WTC11 (cell line): ENCODE data around the gene BNC2. TPM values are rescaled to one million over a fixed set of nuclear protein-coding genes. Genes with fewer than 3 reads are reported as not detected.

Experiments
- ATAC-seq: fragments of 200-7000 bp; cut with Tn5 transposase; 2 replicates; pipeline ENCODE4 v1.10.0; 2021; ENCODE audit warnings: mild to moderate bottlenecking, moderate library complexity
- CTCF ChIA-PET: fragments of 300-600 bp; sonication (Branson Sonifier 250); formaldehyde crosslinking; loops from one replicate; lab custom pipeline; 2021; ENCODE audit warnings: antibody characterized with exemption; lab: Charles Lee
- POLR2A ChIA-PET: fragments of 350-600 bp; sonication (Branson Sonifier 250); formaldehyde crosslinking; loops from one replicate; lab custom pipeline; 2021; ENCODE audit warnings: antibody characterized with exemption; lab: Charles Lee
- DNase-seq: peaks from one replicate; pipeline ENCODE4 v3.0.0; 2021; ENCODE audit warnings: low spot score
- H3K27ac Mint-ChIP-seq: 2 replicates; pipeline ENCODE4 v1.8.0; 2021; ENCODE audit warnings: mixed read lengths
- H3K27me3 Mint-ChIP-seq: 2 replicates; pipeline ENCODE4 v1.8.0; 2021; ENCODE audit warnings: low read depth, mild to moderate bottlenecking, moderate library complexity, mixed read lengths
- H3K36me3 Mint-ChIP-seq: 2 replicates; pipeline ENCODE4 v1.8.0; 2021; ENCODE audit warnings: mixed read lengths
- H3K4me1 Mint-ChIP-seq: 2 replicates; pipeline ENCODE4 v1.8.0; 2022; ENCODE audit warnings: mixed read lengths
- H3K4me3 Mint-ChIP-seq: 2 replicates; pipeline ENCODE4 v1.8.0; 2021; ENCODE audit warnings: mild to moderate bottlenecking, moderate library complexity, mixed read lengths
- H3K9me3 Mint-ChIP-seq: 2 replicates; pipeline ENCODE4 v1.8.0; 2021; ENCODE audit warnings: mixed read lengths
- ETV6 ChIP-seq: sonication (generic); formaldehyde crosslinking; IDR thresholded peaks from 2 replicates; pipeline ENCODE4 v1.8.1; 2022; ENCODE audit warnings: mild to moderate bottlenecking, missing genetic modification reagents
- FOXJ3 ChIP-seq: sonication (generic); formaldehyde crosslinking; IDR thresholded peaks from 2 replicates; pipeline ENCODE4 v1.9.0; 2021; ENCODE audit warnings: missing genetic modification reagents, mild to moderate bottlenecking, borderline replicate concordance
- FOXK1 ChIP-seq: sonication (generic); formaldehyde crosslinking; IDR thresholded peaks from 2 replicates; pipeline ENCODE4 v1.8.0; 2022; ENCODE audit warnings: mild to moderate bottlenecking, moderate library complexity, missing genetic modification reagents
- FOXP4 ChIP-seq: sonication (generic); formaldehyde crosslinking; IDR thresholded peaks from 2 replicates; pipeline ENCODE4 v1.8.0; 2022; ENCODE audit warnings: mild to moderate bottlenecking, missing genetic modification reagents
- GTF2I ChIP-seq: fragments of 250-450 bp; sonication (Bioruptor Pico); conservative IDR thresholded peaks from 2 replicates; pipeline ENCODE4 v1.4.0; 2021; ENCODE audit warnings: mild to moderate bottlenecking
- JAZF1 ChIP-seq: fragments of 250-450 bp; sonication (Bioruptor Pico); IDR thresholded peaks from 2 replicates; pipeline ENCODE4 v1.9.0; 2021; ENCODE audit warnings: moderate library complexity, mild to moderate bottlenecking, inconsistent platforms
- MAX ChIP-seq: sonication (generic); formaldehyde crosslinking; IDR thresholded peaks from 2 replicates; pipeline ENCODE4 v1.8.0; 2022; ENCODE audit warnings: mild to moderate bottlenecking, missing genetic modification reagents
- MLX ChIP-seq: sonication (generic); formaldehyde crosslinking; IDR thresholded peaks from 2 replicates; pipeline ENCODE4 v1.8.1; 2023; ENCODE audit warnings: mild to moderate bottlenecking, missing genetic modification reagents, moderate library complexity
- MYBL2 ChIP-seq: sonication (generic); formaldehyde crosslinking; IDR thresholded peaks from 2 replicates; pipeline ENCODE4 v1.8.1; 2023; ENCODE audit warnings: mild to moderate bottlenecking, moderate library complexity, missing genetic modification reagents
- NFYB ChIP-seq: sonication (generic); formaldehyde crosslinking; conservative IDR thresholded peaks from 2 replicates; pipeline ENCODE4 v1.8.0; 2022; ENCODE audit warnings: low read depth, missing genetic modification reagents
- NR1H2 ChIP-seq: sonication (generic); formaldehyde crosslinking; IDR thresholded peaks from 2 replicates; pipeline ENCODE4 v1.9.0; 2021; ENCODE audit warnings: mild to moderate bottlenecking, moderate library complexity, missing genetic modification reagents
- NR2C2 ChIP-seq: sonication (generic); formaldehyde crosslinking; IDR thresholded peaks from 2 replicates; pipeline ENCODE4 v1.8.0; 2022; ENCODE audit warnings: mild to moderate bottlenecking, missing genetic modification reagents
- PRDM15 ChIP-seq: sonication (generic); formaldehyde crosslinking; IDR thresholded peaks from 2 replicates; pipeline ENCODE4 v1.8.0; 2022; ENCODE audit warnings: missing genetic modification reagents
- RELA ChIP-seq: sonication (generic); formaldehyde crosslinking; IDR thresholded peaks from 2 replicates; pipeline ENCODE4 v1.8.1; 2022; ENCODE audit warnings: missing genetic modification reagents, mild to moderate bottlenecking, borderline replicate concordance
- SOX15 ChIP-seq: fragments of 250-450 bp; sonication (Bioruptor Pico); IDR thresholded peaks from 2 replicates; pipeline ENCODE4 v1.9.0; 2021; ENCODE audit warnings: mild to moderate bottlenecking
- ZBTB43 ChIP-seq: sonication (generic); formaldehyde crosslinking; IDR thresholded peaks from 2 replicates; pipeline ENCODE4 v1.8.1; 2023; ENCODE audit warnings: mild to moderate bottlenecking, missing genetic modification reagents
- ZMAT4 ChIP-seq: fragments of 250-450 bp; sonication (Bioruptor Pico); IDR thresholded peaks from 2 replicates; pipeline ENCODE4 v1.9.0; 2021; ENCODE audit warnings: mild to moderate bottlenecking
- ZNF138 ChIP-seq: sonication (generic); formaldehyde crosslinking; conservative IDR thresholded peaks from 2 replicates; pipeline ENCODE4 v1.8.1; 2022; ENCODE audit warnings: mild to moderate bottlenecking, moderate library complexity, missing genetic modification reagents
- ZNF232 ChIP-seq: sonication (generic); formaldehyde crosslinking; IDR thresholded peaks from 2 replicates; pipeline ENCODE4 v1.8.0; 2022; ENCODE audit warnings: mild to moderate bottlenecking, missing genetic modification reagents
- ZNF263 ChIP-seq: sonication (generic); formaldehyde crosslinking; IDR thresholded peaks from 2 replicates; pipeline ENCODE4 v1.8.1; 2022; ENCODE audit warnings: low read depth, mild to moderate bottlenecking, moderate library complexity, missing genetic modification reagents
- ZNF425 ChIP-seq: fragments of 250-450 bp; sonication (Bioruptor Pico); conservative IDR thresholded peaks from 2 replicates; pipeline ENCODE4 v1.9.0; 2021; ENCODE audit warnings: mild to moderate bottlenecking
- ZNF512 ChIP-seq: sonication (generic); formaldehyde crosslinking; IDR thresholded peaks from 2 replicates; pipeline ENCODE4 v1.8.1; 2022; ENCODE audit warnings: missing genetic modification reagents, borderline replicate concordance
- total RNA-seq: library from RNA; stranded (reverse); gene quantifications from 3 replicates; pipeline ENCODE4 v1.2.3, GENCODE V29; 2021

BNC2 gene
- total RNA-seq, 1 experiment from 2014 or later, result 33.3 TPM

- TF ChIP-seq NR1H2 (no peak), SOX15 (CRISPR knock-in tag) (no peak), ZBTB43 (CRISPR knock-in tag) (no peak), FOXP4 (no peak), RELA (CRISPR knock-in tag) (no peak), MYBL2 (CRISPR knock-in tag) (no peak)
- TF ChIP-seq, all 79 proteins: peak for 0
Measured at GRCh38 chr9:16384993-16385392, 485.5 kb downstream of the BNC2 start (continued).

GRCh38 chr9:16377311-16377710 lies 493.2 kb downstream of the BNC2 start:
- POLR2A ChIA-PET, result no interaction called here
- no peaks in the 10 kb centered on the region; the same call in 1 of the 2 replicates for H3K27me3 Mint-ChIP-seq
- ATAC-seq, result no peak

GRCh38 chr9:16371306-16371705 lies 499.2 kb downstream of the BNC2 start:
- ATAC-seq, result no peak
- Mint-ChIP-seq H3K27me3 (no peaks in the 10 kb centered on the region), H3K9me3 (peaks cover 14% of the 10 kb centered on the region), H3K27ac (no peak overlapping the region), H3K4me3 (no peak overlapping the region), H3K4me1 (no peaks in the 10 kb centered on the region), H3K36me3 (no peaks in the 10 kb centered on the region)
- TF ChIP-seq ZNF425 (CRISPR knock-in tag), result no peak
- TF ChIP-seq FOXJ3 (CRISPR knock-in tag), result no peak
- TF ChIP-seq ZNF263 (CRISPR knock-in tag), result no peak
- TF ChIP-seq NFYB, result no peak
- no peak for TF ChIP-seq PRDM15 (CRISPR knock-in tag)
- no peak for TF ChIP-seq JAZF1 (CRISPR knock-in tag)
- TF ChIP-seq MAX, result no peak
- no peak for TF ChIP-seq ZNF138 (CRISPR knock-in tag)
- POLR2A ChIA-PET, result no interaction called here
- no peak for DNase-seq
- CTCF ChIA-PET, result no interaction called here

More at GRCh38 chr9:16377311-16377710, 493.2 kb downstream of the BNC2 start:
- Mint-ChIP-seq H3K27ac (no peak overlapping the region), H3K9me3 (peaks cover 21% of the 10 kb centered on the region), H3K4me3 (no peak overlapping the region), H3K36me3 (no peaks in the 10 kb centered on the region)
- CTCF ChIA-PET, result no interaction called here
- no peak for DNase-seq
- TF ChIP-seq ZMAT4 (CRISPR knock-in tag) (no peak), FOXK1 (no peak), GTF2I (no peak), MLX (CRISPR knock-in tag) (no peak), FOXJ3 (CRISPR knock-in tag) (no peak), NR1H2 (no peak), ZNF263 (CRISPR knock-in tag) (no peak), ZNF232 (CRISPR knock-in tag) (no peak), ETV6 (CRISPR knock-in tag) (no peak), NR2C2 (CRISPR knock-in tag) (no peak), ZNF512 (CRISPR knock-in tag) (no peak)
- TF ChIP-seq, all 79 proteins: peak for 0
- H3K4me1 Mint-ChIP-seq, result no peaks in the 10 kb centered on the region
